ENCODE results near the gene RYK.
"Not testable (repeated sequence)": the region's sequence is repeated elsewhere in the genome, so short reads cannot be mapped to it uniquely, and the experiment has no call there.

The RYK gene

GRCh38 chr3:134216191-134216764 lies 34.4 kb downstream of the RYK start:
- no peak for DNase-seq (ENCODE audit: low spot score)

GRCh38 chr3:134214239-134214638 lies 36.4 kb downstream of the RYK start:
- DNase-seq (ENCODE audit: low spot score) = no peak

- peak; percentile 87 for DNase-seq (ENCODE audit: low spot score)
Observed at GRCh38 chr3:134212967-134213665, 37.5 kb downstream of the RYK start.

- peak; percentile 54 for DNase-seq (ENCODE audit: low spot score)
Observed at GRCh38 chr3:134211797-134212196, 38.9 kb downstream of the RYK start.

GRCh38 chr3:134205451-134205850 lies 45.2 kb downstream of the RYK start:
- no peak for DNase-seq (ENCODE audit: low spot score)

GRCh38 chr3:134201201-134202130 lies 49.2 kb downstream of the RYK start:
- no peak for DNase-seq (ENCODE audit: low spot score)

- not testable (repeated sequence) for DNase-seq (ENCODE audit: low spot score)
Observed at GRCh38 chr3:134199880-134200279, 50.8 kb downstream of the RYK start.

GRCh38 chr3:134199240-134199639 lies 51.4 kb downstream of the RYK start:
- no peak for DNase-seq (ENCODE audit: low spot score)

- DNase-seq (ENCODE audit: low spot score) = no peak
Observed at GRCh38 chr3:134198414-134198813, 52.2 kb downstream of the RYK start.

- DNase-seq (ENCODE audit: low spot score) = no peak
Observed at GRCh38 chr3:134197681-134198261, 52.9 kb downstream of the RYK start.

GRCh38 chr3:134194247-134194646 lies 56.4 kb downstream of the RYK start:
- no peak for DNase-seq (ENCODE audit: low spot score)

- no peak for DNase-seq (ENCODE audit: low spot score)
Observed at GRCh38 chr3:134190250-134190649, 60.4 kb downstream of the RYK start.

- no peak for DNase-seq (ENCODE audit: low spot score)
Observed at GRCh38 chr3:134189849-134190248, 60.8 kb downstream of the RYK start.

- DNase-seq (ENCODE audit: low spot score) = no peak
Observed at GRCh38 chr3:134186391-134186790, 64.3 kb downstream of the RYK start.

GRCh38 chr3:134180761-134181160 lies 69.9 kb downstream of the RYK start:
- DNase-seq (ENCODE audit: low spot score) = no peak

- DNase-seq (ENCODE audit: low spot score) = no peak
Observed at GRCh38 chr3:134179508-134179907, 71.2 kb downstream of the RYK start.

GRCh38 chr3:134163096-134163495 lies 87.6 kb downstream of the RYK start:
- DNase-seq (ENCODE audit: low spot score) = no peak

- DNase-seq (ENCODE audit: low spot score) = no peak
Observed at GRCh38 chr3:134161898-134162615, 88.6 kb downstream of the RYK start.

GRCh38 chr3:134155446-134155845 lies 95.2 kb downstream of the RYK start:
- no peak for DNase-seq (ENCODE audit: low spot score)

GRCh38 chr3:134153761-134154160 lies 96.9 kb downstream of the RYK start:
- no peak for DNase-seq (ENCODE audit: low spot score)

- DNase-seq (ENCODE audit: low spot score) = no peak
Observed at GRCh38 chr3:134150476-134150875, 100.2 kb downstream of the RYK start.

- no peak for DNase-seq (ENCODE audit: low spot score)
Observed at GRCh38 chr3:134149286-134149685, 101.4 kb downstream of the RYK start.

Measured in ecto neural progenitor cell (in vitro differentiated cells).